ENCODE results near the gene DNMBP.
"Not testable (repeated sequence)": the region's sequence is repeated elsewhere in the genome, so short reads cannot be mapped to it uniquely, and the experiment has no call there.

The DNMBP gene

GRCh38 chr10:99851825-99852224, 157.9 kb downstream of the DNMBP start:
- no peaks in the 10 kb centered on the region for H3K36me3 ChIP-seq (ENCODE audit: control insufficient read depth in 1 of 2, insufficient read depth in 2 of 2, low read length in 2 of 2)
- H3K9me3 ChIP-seq (ENCODE audit: control insufficient read depth in 1 of 2, low read length in 2 of 2): no peaks in the 10 kb centered on the region
- no peaks in the 10 kb centered on the region for H3K27me3 ChIP-seq (ENCODE audit: low read depth, low read length)
- H3K27ac ChIP-seq (ENCODE audit: low read length): no peak overlapping the region
- no peak overlapping the region for H3K4me3 ChIP-seq (ENCODE audit: low read depth in 1 of 2, low read length in 2 of 2)
- peaks cover 0 to 9% of the 10 kb centered on the region in 2 donors for H3K4me1 ChIP-seq (ENCODE audit: control insufficient read depth in 1 of 2, insufficient read depth in 2 of 2, low read length in 2 of 2)

DNA sequence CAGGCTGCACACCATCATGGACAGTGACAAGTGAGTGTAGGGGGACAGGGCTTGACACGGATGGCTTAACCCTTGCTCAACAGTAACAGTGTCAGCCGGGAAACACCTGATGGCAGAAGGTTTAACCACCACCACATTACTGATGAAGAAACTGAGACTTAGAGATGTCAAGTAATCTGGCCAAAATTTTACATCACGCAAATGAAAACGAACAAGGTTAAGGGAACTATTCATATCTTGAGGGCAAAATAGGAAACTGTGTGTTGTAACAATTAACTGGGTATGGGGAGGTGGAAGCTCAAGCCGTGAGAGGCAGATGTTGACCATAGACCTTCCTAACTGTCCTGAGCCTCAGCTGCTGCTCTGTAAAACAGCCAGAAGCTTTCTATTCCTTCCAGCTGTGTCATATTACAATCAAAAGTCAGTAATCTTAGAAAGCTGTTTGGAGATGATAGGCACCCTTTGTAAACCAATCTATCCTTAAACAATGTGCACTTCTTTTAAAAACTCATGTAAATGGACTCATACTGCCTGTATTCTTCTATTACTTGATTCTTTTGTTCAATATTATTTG, 158.9 kb downstream of the DNMBP start:
- Histone ChIP-seq H3K4me1 (ENCODE audit: control insufficient read depth in 1 of 2, insufficient read depth in 2 of 2, low read length in 2 of 2) (peaks cover 5 to 9% of the 10 kb centered on the region in 2 donors), H3K27me3 (ENCODE audit: low read depth, low read length) (no peaks in the 10 kb centered on the region), H3K36me3 (ENCODE audit: control insufficient read depth in 1 of 2, insufficient read depth in 2 of 2, low read length in 2 of 2) (no peaks in the 10 kb centered on the region), H3K9me3 (ENCODE audit: control insufficient read depth in 1 of 2, low read length in 2 of 2) (no peaks in the 10 kb centered on the region), H3K27ac (ENCODE audit: low read length) (no peak overlapping the region), H3K4me3 (ENCODE audit: low read depth in 1 of 2, low read length in 2 of 2) (no peak overlapping the region)

- H3K4me3 ChIP-seq (ENCODE audit: low read depth in 1 of 2, low read length in 2 of 2): no peak overlapping the region
- no peaks in the 10 kb centered on the region for H3K27me3 ChIP-seq (ENCODE audit: low read depth, low read length)
- H3K4me1 ChIP-seq (ENCODE audit: control insufficient read depth in 1 of 2, insufficient read depth in 2 of 2, low read length in 2 of 2): peaks cover 5 to 9% of the 10 kb centered on the region in 2 donors
- H3K9me3 ChIP-seq (ENCODE audit: control insufficient read depth in 1 of 2, low read length in 2 of 2): no peaks in the 10 kb centered on the region
- H3K36me3 ChIP-seq (ENCODE audit: control insufficient read depth in 1 of 2, insufficient read depth in 2 of 2, low read length in 2 of 2): no peaks in the 10 kb centered on the region
- no peak overlapping the region for H3K27ac ChIP-seq (ENCODE audit: low read length)
These were observed 159.6 kb downstream of the DNMBP start for GRCh38 chr10:99850021-99850766.

DNA sequence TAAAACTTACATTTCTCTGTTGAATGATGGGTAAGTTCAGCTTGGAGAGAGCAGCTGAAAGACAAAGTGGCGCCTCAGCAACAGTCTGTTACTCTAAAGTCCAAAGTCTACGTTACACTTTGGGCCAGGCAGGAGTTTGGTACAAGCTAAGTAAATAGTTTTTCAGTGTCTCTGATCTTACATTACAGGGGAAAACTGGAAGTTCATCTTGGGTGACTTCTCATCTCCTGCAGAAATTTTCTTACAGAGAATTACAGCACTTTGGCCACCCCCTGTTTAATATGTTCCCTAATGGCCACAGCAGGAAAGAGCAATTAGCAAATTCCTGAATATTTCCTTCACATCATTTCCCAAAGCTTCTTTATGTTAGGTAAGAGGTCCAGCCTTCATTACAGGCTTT, 160.2 kb downstream of the DNMBP start:
- H3K27ac ChIP-seq (ENCODE audit: low read length): no peak overlapping the region
- H3K4me1 ChIP-seq (ENCODE audit: control insufficient read depth in 1 of 2, insufficient read depth in 2 of 2, low read length in 2 of 2): peaks cover 5 to 9% of the 10 kb centered on the region in 2 donors
- H3K36me3 ChIP-seq (ENCODE audit: control insufficient read depth in 1 of 2, insufficient read depth in 2 of 2, low read length in 2 of 2): no peaks in the 10 kb centered on the region
- no peak overlapping the region for H3K4me3 ChIP-seq (ENCODE audit: low read depth in 1 of 2, low read length in 2 of 2)
- no peaks in the 10 kb centered on the region for H3K9me3 ChIP-seq (ENCODE audit: control insufficient read depth in 1 of 2, low read length in 2 of 2)
- no peaks in the 10 kb centered on the region for H3K27me3 ChIP-seq (ENCODE audit: low read depth, low read length)

GRCh38 chr10:99849057-99849456, 160.7 kb downstream of the DNMBP start:
- Histone ChIP-seq H3K27me3 (ENCODE audit: low read depth, low read length) (no peaks in the 10 kb centered on the region), H3K27ac (ENCODE audit: low read length) (no peak overlapping the region), H3K4me1 (ENCODE audit: control insufficient read depth in 1 of 2, insufficient read depth in 2 of 2, low read length in 2 of 2) (peaks cover 5 to 9% of the 10 kb centered on the region in 2 donors), H3K9me3 (ENCODE audit: control insufficient read depth in 1 of 2, low read length in 2 of 2) (no peaks in the 10 kb centered on the region), H3K4me3 (ENCODE audit: low read depth in 1 of 2, low read length in 2 of 2) (no peak overlapping the region), H3K36me3 (ENCODE audit: control insufficient read depth in 1 of 2, insufficient read depth in 2 of 2, low read length in 2 of 2) (no peaks in the 10 kb centered on the region)

DNA sequence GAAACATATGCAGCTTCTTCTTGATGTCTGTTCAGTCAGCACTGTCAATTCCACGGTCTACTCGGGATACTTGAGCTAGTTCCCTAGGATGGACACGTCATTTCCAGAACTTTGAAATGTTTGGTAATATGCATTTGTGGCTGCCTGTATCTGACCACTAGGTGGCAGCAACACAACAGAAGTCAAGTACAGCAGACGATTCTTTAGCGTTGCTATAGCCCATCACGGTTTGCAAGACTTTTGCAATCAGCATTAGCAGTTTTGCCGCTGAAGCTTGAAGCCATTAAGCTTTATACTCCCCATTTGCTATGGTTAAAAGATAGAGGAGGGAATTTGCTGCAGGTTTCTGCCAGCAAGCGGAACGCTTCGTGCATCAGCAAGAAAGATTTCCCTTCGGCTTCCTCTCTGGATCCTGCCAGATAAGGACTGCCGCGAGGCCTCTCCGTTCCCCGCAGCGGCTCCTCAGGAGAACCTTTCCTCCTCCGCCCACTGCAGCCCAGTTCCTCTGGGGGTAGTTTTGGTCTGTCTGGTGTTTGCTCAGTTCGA, 163.8 kb downstream of the DNMBP start:
- peak overlapping the region; percentile 38 to 43 for H3K4me3 ChIP-seq (ENCODE audit: low read depth in 1 of 2, low read length in 2 of 2)
- H3K36me3 ChIP-seq (ENCODE audit: control insufficient read depth in 1 of 2, insufficient read depth in 2 of 2, low read length in 2 of 2): no peaks in the 10 kb centered on the region
- no peaks in the 10 kb centered on the region for H3K9me3 ChIP-seq (ENCODE audit: control insufficient read depth in 1 of 2, low read length in 2 of 2)
- H3K27me3 ChIP-seq (ENCODE audit: low read depth, low read length): no peaks in the 10 kb centered on the region
- H3K27ac ChIP-seq (ENCODE audit: low read length): no peak overlapping the region
- H3K4me1 ChIP-seq (ENCODE audit: control insufficient read depth in 1 of 2, insufficient read depth in 2 of 2, low read length in 2 of 2): peaks cover 5 to 9% of the 10 kb centered on the region in 2 donors

DNA sequence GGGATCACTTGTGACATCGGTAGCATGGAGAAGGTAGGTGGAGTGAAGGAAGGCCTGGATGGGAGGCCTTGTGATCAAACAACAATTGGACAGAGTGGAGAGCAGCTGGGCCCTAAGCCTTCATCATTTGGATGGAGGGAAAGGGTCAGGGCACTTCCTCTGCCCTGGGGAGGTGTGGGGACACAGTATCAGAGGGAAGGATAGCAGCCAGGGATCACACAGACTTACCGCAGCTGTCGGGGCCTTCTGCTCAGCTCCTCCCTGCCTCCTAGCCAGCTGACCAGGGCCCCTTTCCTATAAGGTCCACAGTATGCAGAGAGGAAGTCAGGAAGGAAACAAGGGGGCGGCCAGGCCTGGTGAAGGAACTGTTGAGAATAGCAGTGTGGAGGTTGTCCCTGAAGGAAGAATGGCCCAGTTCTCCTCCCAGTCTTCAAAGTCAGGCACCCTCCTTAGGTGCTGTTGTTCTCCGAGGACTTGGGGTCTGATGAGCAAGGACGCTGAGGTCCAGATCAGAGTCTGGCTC, 165.3 kb downstream of the DNMBP start:
- Histone ChIP-seq H3K27ac (ENCODE audit: low read length) (no peak overlapping the region), H3K4me1 (ENCODE audit: control insufficient read depth in 1 of 2, insufficient read depth in 2 of 2, low read length in 2 of 2) (peaks cover 4 to 5% of the 10 kb centered on the region in 2 donors), H3K9me3 (ENCODE audit: control insufficient read depth in 1 of 2, low read length in 2 of 2) (no peaks in the 10 kb centered on the region), H3K4me3 (ENCODE audit: low read depth in 1 of 2, low read length in 2 of 2) (no peak overlapping the region), H3K27me3 (ENCODE audit: low read depth, low read length) (no peaks in the 10 kb centered on the region), H3K36me3 (ENCODE audit: control insufficient read depth in 1 of 2, insufficient read depth in 2 of 2, low read length in 2 of 2) (no peaks in the 10 kb centered on the region)

- H3K9me3 ChIP-seq (ENCODE audit: control insufficient read depth in 1 of 2, low read length in 2 of 2): no peaks in the 10 kb centered on the region
- H3K27ac ChIP-seq (ENCODE audit: low read length): no peak overlapping the region
- no peak overlapping the region for H3K4me3 ChIP-seq (ENCODE audit: low read depth in 1 of 2, low read length in 2 of 2)
- no peaks in the 10 kb centered on the region for H3K36me3 ChIP-seq (ENCODE audit: control insufficient read depth in 1 of 2, insufficient read depth in 2 of 2, low read length in 2 of 2)
- H3K4me1 ChIP-seq (ENCODE audit: control insufficient read depth in 1 of 2, insufficient read depth in 2 of 2, low read length in 2 of 2): peaks cover 0 to 5% of the 10 kb centered on the region in 2 donors
- H3K27me3 ChIP-seq (ENCODE audit: low read depth, low read length): no peaks in the 10 kb centered on the region
These were observed 166.4 kb downstream of the DNMBP start for GRCh38 chr10:99843310-99843709.

DNA sequence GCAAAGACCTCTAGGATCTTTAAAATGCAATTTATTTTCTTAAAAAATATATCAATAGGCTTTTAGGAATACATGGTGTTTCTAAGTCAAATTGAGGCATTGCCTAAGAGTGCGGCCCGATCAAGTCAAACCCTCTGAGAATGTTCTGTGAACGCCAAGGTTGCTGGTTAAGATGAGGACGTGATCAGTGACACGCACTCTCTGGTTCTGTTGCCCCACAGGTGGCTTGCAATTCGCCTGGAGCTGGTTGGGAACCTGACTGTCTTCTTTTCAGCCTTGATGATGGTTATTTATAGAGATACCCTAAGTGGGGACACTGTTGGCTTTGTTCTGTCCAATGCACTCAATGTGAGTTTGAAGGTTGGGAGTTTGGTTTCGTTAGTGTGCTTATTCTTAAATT, 168.0 kb downstream of the DNMBP start:
- peaks cover 0 to 5% of the 10 kb centered on the region in 2 donors for H3K4me1 ChIP-seq (ENCODE audit: control insufficient read depth in 1 of 2, insufficient read depth in 2 of 2, low read length in 2 of 2)
- no peaks in the 10 kb centered on the region for H3K27me3 ChIP-seq (ENCODE audit: low read depth, low read length)
- H3K27ac ChIP-seq (ENCODE audit: low read length): no peak overlapping the region
- no peaks in the 10 kb centered on the region for H3K36me3 ChIP-seq (ENCODE audit: control insufficient read depth in 1 of 2, insufficient read depth in 2 of 2, low read length in 2 of 2)
- no peaks in the 10 kb centered on the region for H3K9me3 ChIP-seq (ENCODE audit: control insufficient read depth in 1 of 2, low read length in 2 of 2)
- no peak overlapping the region for H3K4me3 ChIP-seq (ENCODE audit: low read depth in 1 of 2, low read length in 2 of 2)

DNA sequence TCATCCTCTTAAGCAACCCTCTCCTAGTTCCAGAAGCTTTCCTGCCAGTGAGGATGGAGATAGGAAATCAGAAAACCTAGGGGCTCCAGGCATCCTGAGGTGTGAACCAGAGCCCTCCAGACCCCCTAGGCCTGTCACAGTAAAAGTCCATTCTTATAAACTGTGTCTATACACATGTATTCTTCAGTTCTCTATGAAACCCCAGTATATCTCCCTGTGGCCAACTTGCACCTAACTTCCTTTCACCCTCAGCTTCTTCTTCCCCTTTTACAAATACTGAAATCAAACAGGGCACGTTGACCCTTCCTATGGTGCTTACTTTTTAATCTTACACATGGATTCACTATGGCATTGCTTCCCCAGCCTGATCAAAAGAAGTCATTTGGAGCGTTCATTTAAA, 168.9 kb downstream of the DNMBP start:
- H3K4me3 ChIP-seq (ENCODE audit: low read depth in 1 of 2, low read length in 2 of 2); H3K27me3 ChIP-seq (ENCODE audit: low read depth, low read length); H3K9me3 ChIP-seq (ENCODE audit: control insufficient read depth in 1 of 2, low read length in 2 of 2); H3K36me3 ChIP-seq (ENCODE audit: control insufficient read depth in 1 of 2, insufficient read depth in 2 of 2, low read length in 2 of 2); H3K4me1 ChIP-seq (ENCODE audit: control insufficient read depth in 1 of 2, insufficient read depth in 2 of 2, low read length in 2 of 2); H3K27ac ChIP-seq (ENCODE audit: low read length): not testable (repeated sequence)

DNA sequence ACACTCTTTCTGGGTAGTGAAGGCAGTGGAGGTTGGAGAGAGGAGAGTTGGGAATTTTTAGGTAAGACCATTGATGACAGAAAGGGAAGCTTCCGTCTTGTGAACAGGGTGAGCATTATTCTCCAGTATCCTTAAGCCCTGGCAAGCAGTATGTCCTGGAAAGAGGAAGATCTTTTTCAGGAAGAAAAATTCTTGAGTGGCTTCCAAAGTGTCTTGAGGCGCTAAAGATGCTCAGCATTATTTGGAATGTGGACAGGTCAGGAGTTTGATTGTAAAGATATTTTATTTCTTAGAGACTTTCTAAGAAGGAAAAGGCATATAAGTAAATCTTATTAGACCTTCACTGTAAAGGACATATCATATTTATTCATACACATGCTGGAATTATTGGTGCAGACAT, 173.0 kb downstream of the DNMBP start:
- no peaks in the 10 kb centered on the region for H3K9me3 ChIP-seq (ENCODE audit: control insufficient read depth in 1 of 2, low read length in 2 of 2)
- H3K27me3 ChIP-seq (ENCODE audit: low read depth, low read length): no peaks in the 10 kb centered on the region
- no peaks in the 10 kb centered on the region for H3K36me3 ChIP-seq (ENCODE audit: control insufficient read depth in 1 of 2, insufficient read depth in 2 of 2, low read length in 2 of 2)
- no peak overlapping the region for H3K27ac ChIP-seq (ENCODE audit: low read length)
- no peaks in the 10 kb centered on the region for H3K4me1 ChIP-seq (ENCODE audit: control insufficient read depth in 1 of 2, insufficient read depth in 2 of 2, low read length in 2 of 2)
- no peak overlapping the region for H3K4me3 ChIP-seq (ENCODE audit: low read depth in 1 of 2, low read length in 2 of 2)

Measured in muscle layer of duodenum (tissue), 2 donors.